Activated CD8-positive, alpha-beta memory T cell treated with anti-CD3 and anti-CD28 coated beads, Interleukin-2, amount 50 U/mL, for 24 hours (primary cell): ENCODE data around the gene CCDC27.
A peak's percentile ranks its signal among the peaks of the same experiment; 100 is the strongest.

Experiments used
- DNase-seq: peaks from one replicate; pipeline ENCODE4 v3.0.0-alpha.2; 2020; ENCODE audit errors: extremely low read depth

The CCDC27 gene

GRCh38 chr1:3718764-3719163 is 33.5 kb upstream of the CCDC27 start:
- no peak for DNase-seq

GRCh38 chr1:3721955-3722465 is 30.2 kb upstream of the CCDC27 start:
- no peak for DNase-seq

- DNase-seq, result no peak
Observed at GRCh38 chr1:3722846-3723245, 29.4 kb upstream of the CCDC27 start.

GRCh38 chr1:3724416-3725030 is 27.7 kb upstream of the CCDC27 start:
- DNase-seq, result peak; percentile 51

GRCh38 chr1:3725366-3725765 is 26.9 kb upstream of the CCDC27 start:
- no peak for DNase-seq

GRCh38 chr1:3727042-3727824 is 25.0 kb upstream of the CCDC27 start:
- DNase-seq, result no peak

- no peak for DNase-seq
Observed at GRCh38 chr1:3727825-3728776, 24.1 kb upstream of the CCDC27 start.

- DNase-seq, result no peak
Observed at GRCh38 chr1:3729594-3730542, 22.4 kb upstream of the CCDC27 start.

GRCh38 chr1:3730543-3731247 is 21.6 kb upstream of the CCDC27 start:
- DNase-seq, result no peak

GRCh38 chr1:3731583-3732433 is 20.4 kb upstream of the CCDC27 start:
- DNase-seq, result no peak

GRCh38 chr1:3732434-3733093 is 19.7 kb upstream of the CCDC27 start:
- no peak for DNase-seq

GRCh38 chr1:3733094-3733882 is 19.0 kb upstream of the CCDC27 start:
- DNase-seq, result no peak

GRCh38 chr1:3733883-3734589 is 18.2 kb upstream of the CCDC27 start:
- no peak for DNase-seq

GRCh38 chr1:3734602-3735001 is 17.6 kb upstream of the CCDC27 start:
- no peak for DNase-seq

GRCh38 chr1:3735027-3735681 is 17.1 kb upstream of the CCDC27 start:
- DNase-seq, result no peak

GRCh38 chr1:3735688-3736087 is 16.6 kb upstream of the CCDC27 start:
- no peak for DNase-seq

GRCh38 chr1:3736131-3736561 is 16.1 kb upstream of the CCDC27 start:
- no peak for DNase-seq
